ENCODE measurements around the gene RNASEH2B. TPM values are rescaled to one million over a fixed set of nuclear protein-coding genes. Genes with fewer than 3 reads are reported as not detected.

Gene RNASEH2B, protein sequence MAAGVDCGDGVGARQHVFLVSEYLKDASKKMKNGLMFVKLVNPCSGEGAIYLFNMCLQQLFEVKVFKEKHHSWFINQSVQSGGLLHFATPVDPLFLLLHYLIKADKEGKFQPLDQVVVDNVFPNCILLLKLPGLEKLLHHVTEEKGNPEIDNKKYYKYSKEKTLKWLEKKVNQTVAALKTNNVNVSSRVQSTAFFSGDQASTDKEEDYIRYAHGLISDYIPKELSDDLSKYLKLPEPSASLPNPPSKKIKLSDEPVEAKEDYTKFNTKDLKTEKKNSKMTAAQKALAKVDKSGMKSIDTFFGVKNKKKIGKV
- 83.1 TPM for polyA plus RNA-seq (2012; ENCODE audit: missing spikeins)

- TF ChIP-seq POLR2A (IDR thresholded peaks at IDR 0.05; ENCODE audit: low read depth, low read length) (peak; percentile 81), POLR2AphosphoS5 (IDR thresholded peaks at IDR 0.05; ENCODE audit: low read depth, low read length) (peak; percentile 55), TAF1 (IDR thresholded peaks at IDR 0.05; ENCODE audit: borderline replicate concordance, low read depth, low read length) (peak; percentile 52; the same call in 1 of the 2 replicates)
- FAIRE-seq = no peak
- peak; percentile 65 for DNase-seq (ENCODE audit: insufficient read length)
These were observed at the start of gene RNASEH2B for GRCh38 chr13:50909605-50910484. RNASEH2B (plus strand) TSS chr13:50909791; CDS start chr13:50910077, 286 bp downstream.

GRCh38 chr13:50864492-50864891 is 45.1 kb upstream of the RNASEH2B start:
- DNase-seq (ENCODE audit: insufficient read length) = no peak
- no peak for TF ChIP-seq POLR2AphosphoS5 (IDR thresholded peaks at IDR 0.05; ENCODE audit: low read depth, low read length)
- no peak for TF ChIP-seq POLR2A (IDR thresholded peaks at IDR 0.05; ENCODE audit: low read depth, low read length)
- no peak for TF ChIP-seq TAF1 (IDR thresholded peaks at IDR 0.05; ENCODE audit: borderline replicate concordance, low read depth, low read length)
- no peak for FAIRE-seq

DNA sequence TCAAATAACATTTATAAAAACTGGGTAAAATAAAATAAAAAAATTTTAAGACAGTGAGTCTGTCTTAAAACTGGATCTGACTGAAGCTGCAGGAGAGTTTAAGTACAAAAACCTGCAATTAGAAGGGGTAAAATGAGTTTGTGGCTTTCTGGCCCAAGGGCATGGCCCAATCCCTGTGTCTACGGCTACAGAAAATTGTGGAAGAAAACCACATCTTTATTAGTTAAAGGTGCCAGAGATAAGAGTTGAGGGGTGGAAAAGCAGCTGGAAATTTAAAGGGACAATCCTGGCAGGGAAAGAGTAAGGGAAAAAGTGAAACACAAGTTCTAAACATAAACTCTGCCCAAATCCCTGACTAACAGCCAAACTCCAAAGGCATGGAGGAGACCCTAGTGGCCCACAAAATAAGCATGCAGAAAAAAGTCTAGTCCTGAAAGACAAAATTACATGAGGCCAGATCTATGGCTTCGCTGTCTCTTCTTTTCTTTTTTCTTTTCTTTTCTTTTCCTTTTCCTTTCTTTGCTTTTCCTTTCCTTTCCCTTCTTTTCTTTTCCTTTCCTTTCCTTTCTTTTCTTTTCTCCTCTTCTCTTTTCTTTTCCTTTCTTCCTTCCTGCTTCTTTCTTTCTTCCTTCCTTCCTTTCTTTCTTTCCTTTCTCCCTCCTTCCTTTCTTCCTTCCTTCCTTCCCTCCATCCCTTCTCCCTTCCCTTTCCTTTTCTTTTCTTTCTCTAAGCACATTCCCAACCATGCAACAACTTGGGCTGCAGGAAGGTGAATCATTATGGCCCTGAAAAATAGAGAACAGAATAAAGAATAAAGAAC is 42.6 kb upstream of the RNASEH2B start:
- no peak for TF ChIP-seq POLR2AphosphoS5 (IDR thresholded peaks at IDR 0.05; ENCODE audit: low read depth, low read length)
- no peak for TF ChIP-seq POLR2A (IDR thresholded peaks at IDR 0.05; ENCODE audit: low read depth, low read length)
- no peak for TF ChIP-seq TAF1 (IDR thresholded peaks at IDR 0.05; ENCODE audit: borderline replicate concordance, low read depth, low read length)
- FAIRE-seq (no peak), DNase-seq (ENCODE audit: insufficient read length) (no peak)

- DNase-seq (ENCODE audit: insufficient read length) (no peak), FAIRE-seq (no peak)
- TF ChIP-seq POLR2A (IDR thresholded peaks at IDR 0.05; ENCODE audit: low read depth, low read length) (no peak), TAF1 (IDR thresholded peaks at IDR 0.05; ENCODE audit: borderline replicate concordance, low read depth, low read length) (no peak), POLR2AphosphoS5 (IDR thresholded peaks at IDR 0.05; ENCODE audit: low read depth, low read length) (no peak)
These were observed 42.0 kb upstream of the RNASEH2B start for GRCh38 chr13:50867637-50867945.

- FAIRE-seq = no peak
- no peak for DNase-seq (ENCODE audit: insufficient read length)
- TF ChIP-seq POLR2A (IDR thresholded peaks at IDR 0.05; ENCODE audit: low read depth, low read length) (no peak), TAF1 (IDR thresholded peaks at IDR 0.05; ENCODE audit: borderline replicate concordance, low read depth, low read length) (no peak), POLR2AphosphoS5 (IDR thresholded peaks at IDR 0.05; ENCODE audit: low read depth, low read length) (no peak)
These were observed 38.2 kb upstream of the RNASEH2B start for GRCh38 chr13:50871405-50871804.

GRCh38 chr13:50873467-50873866 is 36.1 kb upstream of the RNASEH2B start:
- no peak for DNase-seq (ENCODE audit: insufficient read length)

DNA sequence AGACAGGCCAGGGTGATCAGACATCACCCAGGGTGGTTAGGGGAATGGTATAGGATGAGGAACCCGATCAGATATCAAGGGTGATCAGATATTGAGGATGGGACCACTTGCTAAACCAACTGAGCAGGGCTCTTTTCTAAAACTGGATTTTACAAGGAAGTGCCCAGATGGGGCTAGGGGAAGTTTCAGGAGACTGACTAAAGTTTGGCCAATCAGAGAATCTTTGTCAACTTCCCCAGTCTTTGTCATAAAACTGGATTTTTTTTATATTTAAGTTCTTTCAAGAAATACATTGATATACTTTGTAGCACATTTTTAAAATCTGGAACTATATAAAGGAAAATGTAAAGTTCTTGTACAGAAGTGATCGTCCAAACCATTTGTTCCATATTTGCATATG is 35.6 kb upstream of the RNASEH2B start:
- FAIRE-seq = no peak
- TF ChIP-seq POLR2AphosphoS5 (IDR thresholded peaks at IDR 0.05; ENCODE audit: low read depth, low read length) (no peak), POLR2A (IDR thresholded peaks at IDR 0.05; ENCODE audit: low read depth, low read length) (no peak), TAF1 (IDR thresholded peaks at IDR 0.05; ENCODE audit: borderline replicate concordance, low read depth, low read length) (no peak)
- DNase-seq (ENCODE audit: insufficient read length) = no peak

More at GRCh38 chr13:50873467-50873866, 36.1 kb upstream of the RNASEH2B start:
- no peak for FAIRE-seq
- TF ChIP-seq TAF1 (IDR thresholded peaks at IDR 0.05; ENCODE audit: borderline replicate concordance, low read depth, low read length) = no peak
- no peak for TF ChIP-seq POLR2A (IDR thresholded peaks at IDR 0.05; ENCODE audit: low read depth, low read length)
- TF ChIP-seq POLR2AphosphoS5 (IDR thresholded peaks at IDR 0.05; ENCODE audit: low read depth, low read length) = no peak

GRCh38 chr13:50882816-50883435 is 26.7 kb upstream of the RNASEH2B start:
- FAIRE-seq (no peak), DNase-seq (ENCODE audit: insufficient read length) (no peak)
- TF ChIP-seq TAF1 (IDR thresholded peaks at IDR 0.05; ENCODE audit: borderline replicate concordance, low read depth, low read length) = no peak
- no peak for TF ChIP-seq POLR2AphosphoS5 (IDR thresholded peaks at IDR 0.05; ENCODE audit: low read depth, low read length)
- no peak for TF ChIP-seq POLR2A (IDR thresholded peaks at IDR 0.05; ENCODE audit: low read depth, low read length)

- no peak for DNase-seq (ENCODE audit: insufficient read length)
- TF ChIP-seq POLR2AphosphoS5 (IDR thresholded peaks at IDR 0.05; ENCODE audit: low read depth, low read length) (no peak), POLR2A (IDR thresholded peaks at IDR 0.05; ENCODE audit: low read depth, low read length) (no peak), TAF1 (IDR thresholded peaks at IDR 0.05; ENCODE audit: borderline replicate concordance, low read depth, low read length) (no peak)
- FAIRE-seq = no peak
These were observed 25.9 kb upstream of the RNASEH2B start for GRCh38 chr13:50883728-50884127.

DNA sequence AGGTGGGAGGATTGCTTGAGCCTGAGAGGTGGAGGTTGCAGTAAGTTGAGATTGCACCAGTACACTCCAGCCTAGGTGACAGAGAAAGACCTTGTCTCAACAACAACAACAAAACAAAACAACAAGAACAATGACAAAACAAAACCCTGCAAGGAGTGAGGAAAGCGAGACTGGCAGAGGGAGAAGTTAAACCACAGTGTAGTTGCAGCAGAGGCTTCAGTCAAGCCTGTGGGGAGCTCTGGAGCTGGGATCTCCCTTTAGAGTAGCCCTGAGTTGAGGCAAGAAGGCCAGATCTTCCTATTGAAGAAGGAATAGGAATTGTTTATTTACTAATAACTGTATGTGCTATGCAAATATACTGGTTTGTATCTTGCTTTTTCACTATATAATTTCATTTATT is 25.3 kb upstream of the RNASEH2B start:
- DNase-seq (ENCODE audit: insufficient read length) (no peak), FAIRE-seq (no peak)

More for the DNA sequence above, 25.3 kb upstream of the RNASEH2B start:
- no peak for TF ChIP-seq POLR2AphosphoS5 (IDR thresholded peaks at IDR 0.05; ENCODE audit: low read depth, low read length)
- no peak for TF ChIP-seq POLR2A (IDR thresholded peaks at IDR 0.05; ENCODE audit: low read depth, low read length)
- TF ChIP-seq TAF1 (IDR thresholded peaks at IDR 0.05; ENCODE audit: borderline replicate concordance, low read depth, low read length) = no peak

Data from GM12892 (cell line).